SK-N-MC (cell line): ENCODE results near the gene ST3GAL4.

Experiments
- EZH2 ChIP-seq: fragments of 200-600 bp; sonication (generic); IDR thresholded peaks from one replicate; pipeline ENCODE4 v1.6.1; 2017; ENCODE audit warnings: antibody characterized with exemption
- POLR2AphosphoS5 ChIP-seq: IDR thresholded peaks from 2 replicates; pipeline ENCODE4 v1.6.1; 2012; ENCODE audit warnings: mild to moderate bottlenecking, low read depth, low read length, borderline replicate concordance

DNA sequence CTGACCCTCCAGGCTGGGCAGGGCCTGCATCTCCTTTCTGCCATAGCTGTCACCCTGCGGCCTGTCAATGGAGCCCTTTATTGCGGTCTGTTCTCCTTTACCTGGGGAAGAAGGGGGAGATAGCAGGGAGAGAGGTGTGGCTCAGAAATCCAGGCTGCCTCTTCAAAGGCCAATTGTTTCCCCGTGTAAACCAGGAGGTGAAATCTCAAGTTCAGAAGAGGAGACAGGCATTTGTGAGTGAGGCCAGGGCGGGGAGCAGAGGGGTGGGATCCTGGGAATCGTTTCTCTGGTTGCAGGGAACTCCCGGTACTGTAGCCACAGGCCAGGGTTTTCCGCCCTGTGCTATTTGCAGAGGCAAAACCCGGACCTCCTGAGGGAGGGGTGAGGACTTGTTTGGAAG is 42.5 kb upstream of the ST3GAL4 start:
- no peak for TF ChIP-seq EZH2
- TF ChIP-seq POLR2AphosphoS5, result no peak
